SK-N-SH treated with all-trans-retinoic acid at 6 μM for 48 hours (cell line): ENCODE measurements around the gene TSSK2.

ENCODE experiments used
- CREB5 ChIP-seq: fragments of 250-450 bp; sonication (Bioruptor Pico); IDR thresholded peaks from 2 replicates; pipeline ENCODE4 v1.5.1; 2020; ENCODE audit warnings: low read depth, mild to moderate bottlenecking, moderate library complexity
- PATZ1 ChIP-seq: fragments of 250-450 bp; sonication (Bioruptor Pico); IDR thresholded peaks from 2 replicates; pipeline ENCODE4 v1.8.0; 2020; ENCODE audit warnings: mild to moderate bottlenecking, moderate library complexity, borderline replicate concordance
- RARB ChIP-seq: fragments of 250-450 bp; sonication (Bioruptor Pico); IDR thresholded peaks from 2 replicates; pipeline ENCODE4 v1.8.0; 2021; ENCODE audit warnings: mild to moderate bottlenecking, moderate library complexity
- ZFP30 ChIP-seq: fragments of 450-650 bp; formaldehyde crosslinking; IDR thresholded peaks from 2 replicates; pipeline ENCODE4 v1.5.0; 2022; ENCODE audit warnings: mild to moderate bottlenecking, moderate library complexity

- TF ChIP-seq ZFP30 (CRISPR knock-in tag) = no peak
- TF ChIP-seq CREB5 (CRISPR knock-in tag) = no peak
- no peak for TF ChIP-seq RARB (CRISPR knock-in tag)
- no peak for TF ChIP-seq PATZ1 (CRISPR knock-in tag)
Observed at GRCh38 chr22:19168088-19168890, 37.2 kb downstream of the TSSK2 start.
